OCI-LY3 (cell line): ENCODE measurements around the gene ASS1.

Experiments
- H2AFZ ChIP-seq: fragments of 200-600, 300-600 bp; shearing (Covaris generic); 2 replicates; pipeline ENCODE4 v1.6.0; 2014; ENCODE audit warnings: antibody characterized with exemption, low read depth, low read length
- H3K27ac ChIP-seq: fragments of 200-600, 300-600 bp; sonication (generic); 2 replicates; pipeline ENCODE4 v1.5.1; 2014; ENCODE audit warnings: mild to moderate bottlenecking, low read length, moderate library complexity, mixed read lengths
- H3K27me3 ChIP-seq: fragments of 200-600, 300-600 bp; sonication (generic); 2 replicates; pipeline ENCODE4 v1.6.1; 2014; ENCODE audit warnings: low read depth, low read length, mixed read lengths
- H3K36me3 ChIP-seq: fragments of 200-600, 300-600 bp; sonication (generic); replicated peaks from 2 replicates; pipeline ENCODE3; 2014; ENCODE audit warnings: low read depth, low read length, mixed read lengths
- H3K4me1 ChIP-seq: fragments of 300-600, 200-600 bp; sonication (generic); 2 replicates; pipeline ENCODE4 v1.6.1; 2014; ENCODE audit warnings: low read length, mixed read lengths
- H3K4me2 ChIP-seq: fragments of 200-600, 300-600 bp; sonication (generic); 2 replicates; pipeline ENCODE4 v1.6.1; 2014; ENCODE audit warnings: low read length, mixed read lengths
- H3K4me3 ChIP-seq: fragments of 300-600, 200-600 bp; sonication (generic); 2 replicates; pipeline ENCODE4 v1.5.1; 2014; ENCODE audit warnings: antibody characterized with exemption, mild to moderate bottlenecking, low read length, moderate library complexity
- H3K79me2 ChIP-seq: fragments of 300-600, 200-600 bp; shearing (Covaris generic); 2 replicates; pipeline ENCODE4 v1.6.1; 2014; ENCODE audit warnings: mild to moderate bottlenecking, low read length, mixed read lengths
- H3K9ac ChIP-seq: fragments of 300-600, 200-600 bp; shearing (Covaris generic); 2 replicates; pipeline ENCODE4 v1.6.0; 2014; ENCODE audit warnings: mild to moderate bottlenecking, low read length, moderate library complexity
- H3K9me3 ChIP-seq: fragments of 200-600, 300-600 bp; shearing (Covaris generic); 2 replicates; pipeline ENCODE4 v1.6.1; 2014; ENCODE audit warnings: low read length, mixed read lengths; ENCODE audit not compliant: insufficient read depth
- H4K20me1 ChIP-seq: fragments of 200-600, 300-600 bp; sonication (generic); 2 replicates; pipeline ENCODE4 v1.6.1; 2016; ENCODE audit warnings: low read length, mixed read lengths; ENCODE audit not compliant: insufficient read depth
- CTCF ChIP-seq: fragments of 200-600, 300-600 bp; sonication (generic); IDR thresholded peaks from 2 replicates; pipeline ENCODE4 v1.5.1; 2014; ENCODE audit warnings: antibody characterized with exemption, low read length, low read depth
- EZH2phosphoT487 ChIP-seq: fragments of 200-600 bp; shearing (Covaris generic); IDR thresholded peaks from 2 replicates; pipeline ENCODE4 v1.6.1; 2018; ENCODE audit warnings: antibody characterized with exemption, mixed run types, low read depth

ASS1 gene

GRCh38 chr9:130471411-130472183, 26.8 kb downstream of the ASS1 start:
- peaks cover 6% of the 10 kb centered on the region; the same call in 1 of the 2 replicates for H3K27me3 ChIP-seq
- no peak overlapping the region for H3K27ac ChIP-seq

GRCh38 chr9:130472184-130472705, 27.5 kb downstream of the ASS1 start:
- Histone ChIP-seq H2AFZ (no peak overlapping the region), H4K20me1 (no peaks in the 10 kb centered on the region), H3K36me3 (no peaks in the 10 kb centered on the region), H3K27ac (no peak overlapping the region), H3K79me2 (no peaks in the 10 kb centered on the region), H3K9me3 (no peaks in the 10 kb centered on the region), H3K4me1 (peaks cover 9% of the 10 kb centered on the region), H3K9ac (no peak overlapping the region), H3K27me3 (peaks cover 6% of the 10 kb centered on the region; the same call in 1 of the 2 replicates), H3K4me3 (no peak overlapping the region), H3K4me2 (no peak overlapping the region)
- TF ChIP-seq EZH2phosphoT487 (no peak), CTCF (no peak)

More at GRCh38 chr9:130471411-130472183, 26.8 kb downstream of the ASS1 start:
- TF ChIP-seq CTCF (no peak), EZH2phosphoT487 (no peak)
- no peak overlapping the region for H3K9ac ChIP-seq
- no peaks in the 10 kb centered on the region for H4K20me1 ChIP-seq
- peaks cover 9% of the 10 kb centered on the region for H3K4me1 ChIP-seq
- no peaks in the 10 kb centered on the region for H3K36me3 ChIP-seq
- no peak overlapping the region for H2AFZ ChIP-seq
- no peaks in the 10 kb centered on the region for H3K79me2 ChIP-seq
- H3K4me3 ChIP-seq, result no peak overlapping the region
- H3K9me3 ChIP-seq, result no peaks in the 10 kb centered on the region
- H3K4me2 ChIP-seq, result no peak overlapping the region

GRCh38 chr9:130473009-130473408, 28.2 kb downstream of the ASS1 start:
- TF ChIP-seq CTCF (no peak), EZH2phosphoT487 (no peak)
- Histone ChIP-seq H4K20me1 (no peaks in the 10 kb centered on the region), H3K9ac (no peak overlapping the region), H3K4me3 (no peak overlapping the region), H3K27ac (no peak overlapping the region), H3K4me1 (peaks cover 9% of the 10 kb centered on the region), H3K36me3 (no peaks in the 10 kb centered on the region), H2AFZ (no peak overlapping the region), H3K27me3 (no peaks in the 10 kb centered on the region), H3K79me2 (no peaks in the 10 kb centered on the region), H3K4me2 (no peak overlapping the region), H3K9me3 (no peaks in the 10 kb centered on the region)

GRCh38 chr9:130473566-130473965, 28.8 kb downstream of the ASS1 start:
- TF ChIP-seq CTCF, result no peak
- Histone ChIP-seq H3K9me3 (no peaks in the 10 kb centered on the region), H3K4me2 (no peak overlapping the region), H2AFZ (no peak overlapping the region), H3K36me3 (no peaks in the 10 kb centered on the region), H3K79me2 (no peaks in the 10 kb centered on the region), H3K4me3 (no peak overlapping the region), H3K4me1 (peaks cover 9% of the 10 kb centered on the region), H3K27me3 (no peaks in the 10 kb centered on the region), H4K20me1 (no peaks in the 10 kb centered on the region), H3K9ac (no peak overlapping the region), H3K27ac (no peak overlapping the region)
